DMS153 treated with DMSO at 0.1 percent for 48 hours (cell line): ENCODE measurements around the gene APC2.

Experiments used
- DNase-seq: peaks from one replicate; lab custom pipeline; 2025; ENCODE audit not compliant: unreplicated experiment; lab: John Stamatoyannopoulos, UW

Gene APC2

DNA sequence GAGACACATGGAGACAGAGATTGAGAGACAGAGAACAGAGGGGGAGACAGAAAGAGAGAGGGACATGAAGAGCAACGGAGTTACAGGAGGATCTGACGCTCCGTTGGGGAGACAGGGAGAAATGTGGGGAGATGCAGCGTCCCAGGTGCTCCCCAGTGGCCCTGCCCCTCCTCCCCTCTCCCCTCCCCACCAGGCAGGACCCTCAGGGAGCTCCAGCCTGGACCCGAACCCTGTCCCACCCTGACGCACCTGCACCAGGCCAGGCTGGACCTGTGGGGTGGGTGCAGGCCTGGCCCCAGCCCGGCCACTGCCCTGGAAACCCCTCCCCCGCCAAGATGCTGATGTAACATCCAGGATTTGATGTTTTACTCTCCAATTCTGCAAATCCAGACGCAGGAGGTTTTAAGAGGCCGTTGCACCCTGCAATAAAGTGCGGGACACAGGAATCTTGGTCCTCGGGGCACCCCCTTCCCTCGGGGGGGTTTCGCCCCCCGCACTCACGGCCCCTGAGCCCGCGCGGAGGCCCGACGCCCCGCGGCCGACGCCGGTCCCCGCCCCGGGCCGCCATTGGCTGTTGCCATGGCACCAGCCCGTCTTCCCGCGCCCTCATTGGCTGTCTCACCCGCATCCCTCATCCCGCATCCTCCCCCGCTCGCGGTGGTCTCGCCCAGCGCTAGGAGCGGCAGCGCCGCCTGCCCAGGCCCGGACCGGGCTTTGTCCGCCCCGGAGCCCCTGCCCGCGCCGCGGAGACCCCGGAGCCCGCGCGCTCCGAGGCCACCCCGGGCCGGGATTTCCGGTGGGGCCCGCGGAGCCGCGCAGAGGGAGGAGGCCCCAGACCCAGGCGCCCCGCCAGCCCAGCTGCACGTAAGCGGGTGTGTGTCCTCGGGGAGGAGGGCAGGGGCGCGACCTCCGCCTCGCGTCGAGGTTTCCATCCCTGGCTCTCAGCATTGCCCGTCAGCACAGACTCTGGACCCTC, at the start of gene APC2:
APC2 (plus strand) TSS at position 655 of the 976 bp plus-strand sequence. CDS start 2,881 bp downstream, outside the sequence.
- DNase-seq = no peak

DNA sequence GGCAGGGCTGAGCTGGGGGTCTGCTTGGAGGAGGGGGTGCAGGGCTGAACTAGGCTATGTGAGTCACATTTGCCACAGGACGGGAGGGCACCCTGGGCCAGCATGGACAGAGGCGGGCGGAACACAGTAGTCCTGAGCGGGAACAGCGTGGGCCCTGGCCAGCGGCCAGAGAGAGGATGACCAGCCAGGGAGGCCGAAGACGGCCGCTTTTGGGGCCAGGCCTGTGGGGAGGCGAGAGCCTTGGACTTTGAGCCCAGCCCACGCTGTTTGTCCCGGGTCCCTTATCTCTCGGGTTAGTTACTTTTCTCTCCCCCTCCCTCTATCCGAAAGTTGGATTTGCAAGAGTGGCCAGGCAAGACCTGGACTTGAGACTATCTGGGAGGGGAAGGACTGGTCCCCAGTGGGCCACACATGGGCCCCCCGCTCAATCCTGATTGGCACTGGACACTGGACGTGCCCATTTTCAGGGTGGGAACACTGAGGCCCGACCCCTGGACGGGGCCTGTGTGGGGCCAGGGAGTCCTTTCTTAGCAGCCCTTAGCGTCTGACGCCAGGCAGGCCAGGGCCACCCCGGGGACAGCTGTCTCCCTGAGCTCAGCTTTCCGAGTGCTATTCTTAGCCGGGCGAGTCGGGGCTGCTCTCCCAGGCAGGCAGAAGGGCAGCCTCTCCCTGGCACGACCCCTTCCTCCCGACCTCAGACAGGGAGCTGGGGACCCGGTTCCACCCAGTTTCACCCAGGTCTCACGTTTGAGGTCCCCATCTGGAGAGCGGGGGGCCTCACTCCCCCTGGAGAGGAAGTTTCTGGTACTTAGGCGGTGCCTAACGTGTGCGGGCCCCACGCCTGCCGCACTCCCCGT, 49.4 kb upstream of the APC2 start:
- DNase-seq = no peak

GRCh38 chr19:1401138-1401888, 48.6 kb upstream of the APC2 start, which contains the start of gene GAMT:
GAMT (minus strand) TSS chr19:1401542; CDS start chr19:1401476, 66 bp downstream.
- no peak for DNase-seq

- no peak for DNase-seq
Measured at GRCh38 chr19:1401889-1402217, 48.1 kb upstream of the APC2 start.

DNA sequence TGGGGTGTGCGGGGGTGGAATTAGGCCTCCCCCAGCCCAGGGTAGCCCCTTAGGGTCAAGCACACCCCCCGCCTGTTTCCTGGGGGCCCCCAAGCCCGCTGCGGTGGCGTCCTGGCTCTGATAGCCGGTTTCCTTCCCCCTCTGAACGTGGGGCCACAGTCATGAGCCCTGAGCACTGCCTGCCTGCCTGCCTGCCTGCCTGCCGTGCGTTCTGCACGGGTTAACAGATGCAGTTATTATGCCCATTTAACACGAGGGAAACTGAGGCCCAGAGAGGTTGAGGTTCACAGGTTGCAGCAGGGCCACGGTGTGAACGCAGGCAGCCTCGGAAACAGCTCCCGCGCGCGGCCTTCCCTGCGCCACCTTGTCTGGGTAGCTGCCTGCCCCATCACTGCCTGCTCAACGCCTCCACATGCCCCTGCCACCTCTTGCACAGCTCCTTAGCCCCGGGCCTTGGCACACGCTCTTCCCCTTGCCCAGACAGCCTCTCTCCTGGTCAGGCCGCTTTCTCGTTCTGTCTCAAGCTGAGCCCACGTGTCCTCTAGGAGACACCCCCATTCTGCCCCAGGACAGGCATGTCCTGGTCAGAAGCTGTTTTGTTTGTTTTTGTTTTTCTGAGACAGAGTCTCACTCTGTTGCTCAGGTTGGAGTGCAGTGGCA, 47.4 kb upstream of the APC2 start:
- DNase-seq = no peak

GRCh38 chr19:1406774-1407527, 43.0 kb upstream of the APC2 start:
- peak; percentile 77 for DNase-seq

- no peak for DNase-seq
Measured at GRCh38 chr19:1407528-1408299, 42.2 kb upstream of the APC2 start, which contains the start of gene DAZAP1. DAZAP1 (plus strand) TSS chr19:1407586; CDS start chr19:1407774, 188 bp downstream.

- no peak for DNase-seq
Measured at GRCh38 chr19:1408300-1409203, 41.4 kb upstream of the APC2 start.

DNA sequence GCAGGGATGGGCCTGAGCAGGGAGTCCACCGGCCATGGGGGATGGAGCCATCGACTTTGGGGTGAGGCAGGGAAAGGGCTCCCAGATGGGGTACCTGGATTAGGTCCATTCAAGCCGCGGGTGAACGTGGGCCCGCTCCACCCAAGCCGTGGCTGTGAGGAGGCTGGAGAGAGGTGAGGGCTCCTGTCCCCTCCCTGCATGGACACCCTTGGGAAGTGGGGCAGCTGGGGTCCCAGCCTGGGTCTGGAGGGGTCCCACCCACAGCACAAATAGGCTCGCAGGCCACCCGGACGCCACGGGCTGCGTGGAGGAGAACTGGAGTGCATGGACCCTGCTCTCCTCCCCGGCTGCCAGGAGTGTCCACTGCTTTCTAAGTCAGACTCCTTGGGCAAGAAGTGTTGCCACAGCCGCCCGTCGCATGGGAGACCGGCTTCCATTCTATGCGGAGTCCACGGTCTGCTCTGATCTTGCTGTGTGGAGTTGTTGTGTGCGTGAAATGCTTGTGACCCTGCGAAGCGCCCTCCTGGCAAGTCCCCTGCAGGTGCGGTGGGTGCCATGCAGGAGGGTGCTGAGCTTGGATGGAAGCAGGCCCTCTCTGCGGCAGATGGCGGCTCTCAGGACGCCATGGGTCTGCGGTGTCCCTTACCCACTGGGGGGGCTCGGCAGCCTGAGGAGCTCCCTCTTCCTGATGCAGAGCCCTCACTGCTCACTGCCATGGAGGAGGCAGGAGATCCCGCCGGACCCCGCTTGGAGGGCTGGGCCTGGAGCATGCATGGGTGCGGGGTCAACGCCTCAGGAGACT, 40.5 kb upstream of the APC2 start:
- no peak for DNase-seq

- DNase-seq = no peak
Measured at GRCh38 chr19:1410136-1410786, 39.7 kb upstream of the APC2 start.

DNA sequence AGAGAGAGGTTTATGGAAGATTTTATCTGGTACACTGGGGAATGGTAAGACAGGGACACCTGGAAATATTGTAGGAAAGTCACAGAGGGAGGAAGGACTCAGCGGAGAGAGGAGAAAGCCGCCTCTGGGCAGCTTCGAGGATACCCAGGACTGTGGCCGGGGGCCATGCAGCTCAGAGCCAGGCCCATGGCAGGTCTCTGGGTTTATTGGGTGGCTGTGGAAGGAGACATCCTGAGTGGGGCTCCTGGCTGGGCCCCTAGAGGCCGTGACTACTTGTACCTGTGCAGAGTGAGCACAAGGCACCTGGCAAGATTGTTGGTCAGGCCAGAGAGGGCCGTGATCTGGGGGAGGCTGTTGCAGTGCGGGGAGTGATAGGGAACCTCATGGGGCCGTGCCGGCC, 39.1 kb upstream of the APC2 start:
- no peak for DNase-seq

DNA sequence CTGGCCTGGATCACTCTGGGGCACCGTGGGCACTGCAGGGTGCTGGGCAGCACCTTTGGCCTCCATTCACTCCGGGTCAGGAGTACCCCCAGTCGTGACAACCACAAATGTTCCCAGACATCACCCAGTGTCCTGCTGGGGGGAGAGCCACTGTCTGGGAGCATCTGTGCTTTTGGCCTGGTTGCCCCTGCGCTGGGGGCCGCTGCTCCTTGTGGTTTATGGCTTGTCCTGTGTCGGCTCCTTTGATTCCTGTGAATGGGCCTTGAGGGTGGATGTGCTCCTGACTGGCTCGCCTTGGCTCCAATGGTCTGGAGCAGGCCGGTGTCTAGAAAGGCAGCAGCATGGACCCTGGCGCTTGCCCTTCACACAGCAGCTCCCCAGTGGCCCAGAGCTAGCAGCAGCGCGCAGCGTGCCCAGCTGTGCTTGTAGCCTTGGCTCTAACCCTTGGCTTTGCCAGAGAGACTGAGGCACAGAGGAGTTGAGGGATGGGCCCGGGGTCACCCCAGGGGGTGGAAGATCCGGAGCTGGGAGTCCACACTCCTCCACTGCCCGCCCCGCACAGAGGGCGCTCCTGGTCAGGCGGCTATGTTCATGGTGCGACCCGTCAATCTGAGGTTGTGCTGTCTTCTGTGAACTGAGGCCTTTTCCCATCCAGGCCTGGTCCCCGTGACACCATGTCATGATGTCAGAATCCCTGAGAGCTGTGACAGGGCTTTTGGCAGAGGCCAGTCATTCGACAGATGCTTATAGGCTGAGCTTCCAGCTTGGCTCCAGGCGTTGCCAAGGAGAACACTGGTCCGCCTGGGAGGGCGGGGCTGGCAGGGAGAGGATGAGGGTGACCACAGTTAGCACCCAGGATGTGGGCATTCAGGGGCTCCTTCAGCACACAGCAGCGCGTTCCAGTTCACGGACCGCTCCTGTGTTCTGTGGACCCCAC, 38.4 kb upstream of the APC2 start:
- DNase-seq = no peak

DNA sequence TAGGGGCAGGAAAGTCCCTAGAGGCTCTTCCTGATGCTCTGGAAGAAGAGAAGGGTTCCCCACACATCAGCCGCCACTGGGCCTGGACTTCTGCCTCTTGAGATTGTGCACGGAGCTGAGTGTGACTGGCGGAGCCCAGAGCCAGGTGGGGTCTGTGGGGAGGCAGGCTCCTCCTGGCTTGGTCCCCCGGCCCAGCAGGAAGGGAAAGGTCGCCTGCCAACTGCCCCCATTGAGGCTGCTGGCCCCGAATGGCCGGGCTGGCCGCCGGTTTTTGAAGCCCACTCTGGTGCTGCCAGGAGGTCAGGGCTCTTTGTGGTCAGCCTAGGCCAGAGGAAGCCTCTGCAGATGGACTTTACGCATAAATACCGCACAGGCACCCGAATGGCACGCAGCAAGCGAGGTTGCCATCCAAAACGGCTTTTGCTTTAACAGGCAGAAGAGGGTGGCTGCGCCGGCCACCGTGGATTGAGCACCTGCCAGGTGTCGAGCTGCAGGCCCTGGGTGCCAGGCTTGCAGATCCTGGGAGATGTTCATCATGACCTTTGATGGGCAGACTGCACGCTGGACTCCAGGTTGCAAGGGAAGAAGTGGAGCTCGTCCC, 37.5 kb upstream of the APC2 start:
- DNase-seq = no peak

GRCh38 chr19:1412995-1413800, 36.7 kb upstream of the APC2 start:
- DNase-seq = no peak
